GM19328 (cell line): ENCODE measurements around the gene RAPGEF2.
A peak's percentile ranks its signal among the peaks of the same experiment; 100 is the strongest.
"Not testable (repeated sequence)": the region's sequence is repeated elsewhere in the genome, so short reads cannot be mapped to it uniquely, and the experiment has no call there.

Experiments
- ATAC-seq: cut with Tn5 transposase; IDR thresholded peaks from one replicate; pipeline ENCODE4 v1.9.1; 2021; ENCODE audit warnings: mild to moderate bottlenecking, moderate library complexity; ENCODE audit not compliant: unreplicated experiment

Gene RAPGEF2

DNA sequence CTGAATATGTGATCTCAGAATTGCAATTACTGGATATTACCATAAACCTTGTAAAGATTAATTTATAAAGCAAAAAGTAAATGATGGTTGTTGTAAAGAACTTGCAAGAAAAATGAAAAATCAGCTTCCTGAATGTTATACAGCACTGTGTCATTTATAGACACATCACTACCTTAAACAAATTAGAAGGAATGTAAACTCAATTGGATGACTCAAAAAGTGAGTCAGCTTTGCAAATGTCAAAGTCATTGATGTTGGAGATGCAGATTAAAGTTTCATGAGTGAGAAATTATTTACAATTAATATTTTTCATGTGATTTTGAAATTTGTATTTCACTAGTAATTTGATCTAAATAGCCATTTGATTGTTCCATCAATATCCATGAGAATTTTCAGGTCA is 193.2 kb downstream of the RAPGEF2 start:
- ATAC-seq, result no peak

DNA sequence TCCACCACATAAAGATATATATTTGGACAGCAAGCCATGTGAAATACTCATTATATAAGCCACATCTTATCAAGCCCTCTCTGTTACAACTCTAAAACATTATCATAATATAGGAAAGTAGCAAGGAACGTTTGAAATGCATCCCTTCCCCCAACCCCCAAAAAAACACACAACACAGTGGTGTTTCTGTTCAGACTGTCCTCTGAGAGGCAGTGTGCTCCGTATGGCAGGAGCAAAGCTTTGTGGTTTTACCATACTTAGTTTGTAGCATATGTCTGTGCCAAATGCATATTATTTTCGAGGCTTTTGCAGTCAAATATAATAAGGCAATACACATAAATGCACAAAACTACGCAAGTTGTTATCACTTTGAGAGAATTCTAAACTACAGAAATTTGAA is 194.2 kb downstream of the RAPGEF2 start:
- ATAC-seq, result no peak

DNA sequence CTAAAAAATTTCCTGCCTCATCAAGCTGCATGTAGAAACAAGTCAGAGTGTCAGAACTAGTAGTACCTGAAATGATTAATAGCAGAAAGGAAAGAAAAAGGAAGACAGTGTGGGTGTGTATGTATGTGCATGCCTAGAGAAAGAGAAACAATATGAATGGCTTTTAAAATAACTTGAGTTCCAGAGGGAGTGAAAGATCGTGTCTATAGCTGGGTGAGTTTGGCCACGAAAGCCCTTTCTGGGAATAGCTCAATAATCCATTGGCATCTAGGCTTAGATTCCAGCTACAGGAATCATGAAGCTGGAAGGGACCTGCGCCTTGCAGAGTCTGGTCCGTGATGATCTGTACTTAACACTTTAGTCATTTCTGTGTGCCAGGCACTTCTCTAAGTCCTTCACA is 195.6 kb downstream of the RAPGEF2 start:
- ATAC-seq, result peak; percentile 74

DNA sequence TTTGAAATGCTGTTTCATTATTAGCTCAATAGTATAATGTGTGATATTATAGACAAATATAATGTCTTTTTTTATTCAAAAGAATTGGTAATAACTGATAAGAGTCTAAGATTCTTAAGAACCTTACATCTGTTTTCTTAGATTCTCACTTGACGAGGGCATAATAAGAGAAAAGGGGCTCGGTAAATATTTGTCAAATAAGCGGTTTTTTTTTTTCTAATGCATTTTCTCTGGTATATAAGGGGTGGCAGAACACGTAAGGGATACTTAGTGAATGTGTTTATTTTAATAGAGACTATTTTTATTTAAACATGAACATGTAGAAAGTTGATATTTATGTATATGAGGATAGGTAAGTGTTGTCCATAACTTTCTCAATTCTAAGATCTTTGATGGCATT is 200.6 kb downstream of the RAPGEF2 start:
- no peak for ATAC-seq

DNA sequence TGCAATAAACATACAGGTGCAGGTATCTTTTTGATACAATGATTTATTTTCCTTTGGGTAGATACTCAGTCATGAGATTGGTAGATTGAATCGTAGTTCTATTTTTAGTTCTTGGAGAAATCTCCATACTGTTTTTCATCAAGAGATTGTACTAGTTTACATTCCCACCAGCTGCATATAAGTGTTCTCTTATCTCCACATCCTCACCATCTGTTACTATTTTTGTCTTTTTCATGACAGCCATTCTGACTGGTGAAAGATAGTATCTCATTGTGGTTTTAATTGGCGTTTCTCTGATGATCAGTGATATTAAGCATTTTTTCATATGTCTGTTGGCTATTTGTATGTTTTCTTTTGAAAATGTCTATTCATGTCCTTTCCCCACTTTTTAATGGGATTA is 202.2 kb downstream of the RAPGEF2 start:
- ATAC-seq, result no peak

DNA sequence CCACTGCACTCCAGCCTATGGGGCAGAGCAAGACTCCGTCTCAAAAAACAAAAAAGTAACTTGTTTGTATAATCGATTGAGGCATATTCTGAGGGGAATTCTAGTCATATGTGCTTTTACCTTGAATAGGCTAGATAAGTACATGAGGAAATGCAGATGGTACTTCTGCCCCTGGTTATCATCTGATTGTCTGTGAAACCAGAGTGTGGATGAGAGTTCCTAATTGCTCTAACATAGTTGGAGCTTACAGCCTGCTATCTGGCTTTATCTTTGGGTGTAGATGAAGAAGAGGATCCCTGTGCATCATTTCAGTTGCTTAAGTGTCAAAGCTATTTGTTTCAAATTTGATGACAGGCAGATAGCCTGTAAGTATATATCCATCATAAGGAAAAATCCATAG is 205.1 kb downstream of the RAPGEF2 start:
- ATAC-seq, result no peak

DNA sequence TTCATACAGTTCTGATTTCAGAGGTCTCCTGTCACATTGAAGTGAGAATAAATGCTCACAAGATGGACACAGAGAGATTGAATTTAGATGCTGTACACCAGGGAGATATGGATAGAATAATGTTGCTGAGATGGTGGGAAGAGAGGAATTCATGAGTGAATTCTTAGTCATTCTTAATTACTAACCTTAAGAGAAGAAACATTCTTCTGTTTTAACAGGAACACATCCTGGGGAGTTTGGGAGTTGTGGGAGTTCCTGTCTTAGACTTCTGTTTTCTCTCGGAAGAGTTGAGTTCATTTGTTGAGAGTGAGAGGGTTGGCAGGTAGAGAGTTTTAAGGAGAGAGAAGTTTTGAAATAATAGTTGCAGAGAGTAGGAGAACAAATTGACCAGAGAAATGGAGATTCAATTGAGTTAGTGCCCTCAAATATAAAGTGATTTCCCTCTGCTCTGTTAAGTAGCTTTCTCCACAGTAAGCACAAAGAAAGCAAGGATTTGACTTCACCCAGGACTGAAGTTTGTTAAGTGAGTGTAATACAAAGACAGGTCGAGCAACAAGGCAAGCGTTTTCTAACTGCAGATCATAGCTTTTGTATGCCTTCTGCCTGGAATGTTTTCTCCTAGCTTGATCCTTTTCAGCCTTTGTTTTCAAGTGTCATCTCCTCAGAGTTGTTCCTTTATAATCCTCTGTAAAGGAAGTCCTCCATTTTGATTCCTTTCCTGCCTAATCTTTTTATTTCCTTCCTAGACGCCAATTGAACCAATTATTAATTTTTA is 205.9 kb downstream of the RAPGEF2 start:
- ATAC-seq, result no peak

DNA sequence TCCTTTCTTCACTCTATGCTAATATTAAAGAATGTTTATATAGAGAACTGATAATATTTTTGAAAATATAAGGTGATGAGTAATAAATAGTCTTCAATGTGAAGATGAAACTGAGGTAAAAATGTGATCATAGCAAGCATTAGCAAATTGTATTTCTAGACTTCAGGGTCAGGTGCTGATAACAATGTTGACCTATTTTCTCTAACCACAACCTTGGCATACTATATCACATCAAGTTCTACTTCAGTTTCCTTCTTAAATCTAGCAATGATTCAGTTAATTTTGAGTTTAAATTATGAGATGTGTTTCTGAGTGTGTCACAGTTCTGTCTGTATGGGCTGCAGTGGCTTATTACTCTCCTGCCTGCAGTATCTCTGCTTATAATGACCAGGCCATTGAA is 209.4 kb downstream of the RAPGEF2 start:
- no peak for ATAC-seq

DNA sequence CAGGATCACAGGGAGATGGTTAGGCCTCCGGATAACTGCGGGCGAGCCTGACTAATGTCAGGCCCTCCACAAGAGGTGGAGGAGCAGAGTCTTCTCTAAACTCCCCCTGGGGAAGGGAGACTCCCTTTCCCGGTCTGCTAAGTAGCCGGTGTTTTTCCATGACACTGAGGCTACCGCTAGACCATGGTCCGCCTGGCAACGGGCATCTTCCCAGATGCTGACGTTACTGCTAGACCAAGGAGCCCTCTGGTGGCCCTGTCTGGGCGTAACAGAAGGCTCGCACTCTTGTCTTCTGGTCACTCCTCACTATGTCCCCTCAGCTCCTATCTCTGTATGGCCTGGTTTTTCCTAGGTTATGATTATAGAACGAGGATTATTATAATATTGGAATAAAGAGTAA is 213.0 kb downstream of the RAPGEF2 start:
- not testable (repeated sequence) for ATAC-seq

DNA sequence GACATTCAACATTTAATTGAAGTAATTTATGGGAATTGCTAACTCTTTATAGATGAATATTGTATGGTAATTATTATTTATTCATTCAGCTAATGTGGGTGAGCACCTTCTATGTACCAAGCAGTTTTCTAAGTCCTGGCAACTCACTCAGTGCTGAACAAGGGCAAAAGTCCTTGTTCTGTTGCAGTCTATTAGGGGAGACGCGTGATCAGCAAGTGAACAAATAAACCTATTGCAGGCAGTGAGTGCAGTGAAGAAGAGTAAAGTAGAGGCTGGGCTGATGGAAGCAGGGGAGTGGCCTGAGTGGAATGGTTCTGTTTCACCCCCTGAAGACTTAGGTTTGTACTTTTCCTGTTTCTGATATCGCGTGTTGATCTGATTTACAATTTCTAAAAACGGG is 214.3 kb downstream of the RAPGEF2 start:
- no peak for ATAC-seq

DNA sequence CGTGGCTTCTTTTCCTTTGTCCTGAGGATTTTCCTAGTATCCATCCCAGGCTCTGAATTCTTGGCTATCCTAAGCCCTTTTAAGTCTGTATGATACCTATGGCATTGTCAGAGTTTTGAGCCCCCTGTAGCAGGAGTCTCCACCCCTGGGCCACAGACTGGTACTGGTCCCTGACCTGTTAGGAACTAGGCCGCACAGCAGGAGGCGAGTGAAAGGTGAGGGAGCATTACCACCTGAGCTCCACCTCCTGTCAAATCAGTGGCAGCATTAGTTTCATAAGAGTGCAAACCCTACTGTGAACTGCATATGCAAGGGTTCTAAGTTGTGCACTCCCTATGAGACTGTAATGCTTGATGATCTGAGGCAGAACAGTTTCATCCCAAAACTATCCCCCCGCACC is 216.1 kb downstream of the RAPGEF2 start:
- no peak for ATAC-seq

DNA sequence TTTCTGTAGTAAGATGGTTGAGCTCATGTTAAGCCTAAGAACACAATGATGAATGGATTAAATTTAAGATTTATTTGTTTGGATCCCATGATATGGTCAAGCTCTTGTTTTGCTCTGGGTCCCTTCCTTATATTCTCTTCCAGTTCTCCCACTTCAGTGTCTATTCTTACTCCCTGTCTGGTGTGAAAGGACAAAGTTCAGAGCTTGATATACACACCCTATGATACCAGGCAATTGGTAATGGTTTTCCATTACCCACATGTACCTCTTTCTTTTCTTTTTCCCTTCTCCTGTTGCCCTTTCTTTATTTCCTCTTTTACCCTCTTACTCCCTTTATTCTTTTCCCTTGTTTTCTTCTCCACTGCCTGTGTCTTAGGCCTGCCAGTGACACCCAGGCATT is 223.6 kb downstream of the RAPGEF2 start:
- ATAC-seq, result no peak

DNA sequence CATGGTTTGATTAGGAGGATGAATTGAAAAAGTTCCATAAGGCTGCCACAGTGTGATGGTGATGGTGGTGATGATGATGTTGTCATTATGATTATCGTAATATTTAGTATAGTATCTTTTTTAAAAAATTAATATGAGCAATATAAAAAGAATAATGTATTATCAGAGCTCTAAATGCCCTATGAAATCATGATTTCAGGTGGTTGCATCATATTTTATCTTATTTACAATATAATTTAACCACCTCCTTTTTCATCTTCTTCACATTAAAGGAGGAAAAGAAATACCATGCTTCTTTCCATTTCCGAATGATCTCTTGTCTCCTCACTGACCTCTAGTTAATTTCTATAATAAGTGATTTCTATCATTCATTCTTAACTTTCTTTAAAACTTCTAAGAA is 225.9 kb downstream of the RAPGEF2 start:
- no peak for ATAC-seq

DNA sequence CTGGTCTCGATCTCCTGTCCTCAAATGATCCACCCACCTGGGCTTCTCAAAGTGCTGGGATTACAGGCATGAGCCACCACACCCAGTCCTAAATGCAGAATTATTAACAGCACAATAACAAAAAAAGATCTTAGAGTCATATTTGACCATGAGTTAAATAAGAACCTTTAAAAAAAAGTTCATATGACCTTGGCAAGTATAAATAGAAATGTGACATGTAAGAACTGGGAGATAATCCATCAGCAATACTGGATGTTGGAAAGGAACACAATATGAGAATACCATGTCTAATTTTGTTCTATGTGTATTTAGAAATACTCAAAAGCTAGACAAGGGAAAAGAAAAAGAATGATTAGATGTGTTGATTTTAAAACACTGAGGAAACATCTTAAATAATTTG is 231.6 kb downstream of the RAPGEF2 start:
- ATAC-seq, result no peak

DNA sequence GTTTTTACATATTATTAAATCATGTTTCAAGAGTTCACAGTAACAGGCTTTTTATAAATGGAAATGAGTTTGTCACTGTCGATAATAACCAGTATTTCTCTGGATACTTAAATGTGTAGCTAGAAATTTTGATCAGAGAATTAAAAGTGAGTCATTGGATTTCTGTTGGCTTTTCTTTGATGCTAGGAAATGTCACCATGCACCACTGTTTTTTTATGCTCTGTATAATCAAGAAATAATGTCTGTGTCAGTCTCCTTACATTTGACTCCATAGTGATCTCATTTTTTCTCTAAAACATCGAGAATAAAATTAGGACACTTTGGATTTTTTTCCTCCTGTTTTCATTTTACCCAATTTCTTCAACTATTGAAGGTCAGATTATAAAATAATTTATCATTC is 234.2 kb downstream of the RAPGEF2 start:
- ATAC-seq, result no peak

DNA sequence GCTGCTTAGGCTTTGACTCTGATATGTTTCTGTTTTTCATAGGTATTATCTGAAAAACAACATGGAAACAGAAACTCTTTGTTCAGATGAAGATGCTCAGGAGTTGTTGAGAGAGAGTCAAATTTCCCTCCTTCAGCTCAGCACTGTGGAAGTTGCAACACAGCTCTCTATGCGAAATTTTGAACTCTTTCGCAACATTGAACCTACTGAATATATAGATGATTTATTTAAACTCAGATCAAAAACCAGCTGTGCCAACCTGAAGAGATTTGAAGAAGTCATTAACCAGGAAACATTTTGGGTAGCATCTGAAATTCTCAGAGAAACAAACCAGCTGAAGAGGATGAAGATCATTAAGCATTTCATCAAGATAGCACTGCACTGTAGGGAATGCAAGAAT is 238.6 kb downstream of the RAPGEF2 start:
- ATAC-seq, result no peak

DNA sequence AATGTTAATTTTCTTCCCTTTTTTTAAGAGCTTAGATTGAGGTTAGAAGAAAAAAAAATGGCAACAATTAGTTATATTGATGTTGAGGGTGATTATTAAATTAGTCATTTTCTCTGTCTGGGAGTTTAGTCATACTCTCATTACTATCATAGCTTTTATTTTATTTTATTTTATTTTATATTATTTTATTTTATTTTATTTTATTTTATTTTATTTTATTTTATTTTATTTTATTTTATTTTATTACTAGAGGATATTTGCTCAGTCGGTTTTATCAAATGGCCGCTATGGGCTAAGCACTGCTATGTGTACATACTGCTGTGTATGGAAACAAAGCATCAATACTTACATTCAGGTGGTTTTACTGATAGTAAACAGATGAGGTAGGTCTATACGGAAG is 239.5 kb downstream of the RAPGEF2 start:
- ATAC-seq, result no peak

DNA sequence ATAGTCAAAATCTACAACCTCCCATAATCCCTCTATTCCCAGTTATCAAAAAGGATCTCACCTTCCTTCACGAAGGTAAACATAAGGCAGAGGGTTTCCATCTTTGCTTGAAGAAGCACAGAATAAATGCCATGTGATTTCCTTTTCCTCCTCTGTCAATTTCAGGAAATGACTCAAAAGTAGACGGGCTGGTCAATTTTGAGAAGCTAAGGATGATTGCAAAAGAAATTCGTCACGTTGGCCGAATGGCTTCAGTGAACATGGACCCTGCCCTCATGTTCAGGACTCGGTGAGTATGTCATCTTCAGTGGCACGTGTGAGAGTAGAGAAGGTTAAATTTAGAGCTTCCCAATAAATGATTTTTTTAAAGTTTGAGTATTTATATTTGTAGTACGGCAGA is 240.2 kb downstream of the RAPGEF2 start:
- no peak for ATAC-seq

DNA sequence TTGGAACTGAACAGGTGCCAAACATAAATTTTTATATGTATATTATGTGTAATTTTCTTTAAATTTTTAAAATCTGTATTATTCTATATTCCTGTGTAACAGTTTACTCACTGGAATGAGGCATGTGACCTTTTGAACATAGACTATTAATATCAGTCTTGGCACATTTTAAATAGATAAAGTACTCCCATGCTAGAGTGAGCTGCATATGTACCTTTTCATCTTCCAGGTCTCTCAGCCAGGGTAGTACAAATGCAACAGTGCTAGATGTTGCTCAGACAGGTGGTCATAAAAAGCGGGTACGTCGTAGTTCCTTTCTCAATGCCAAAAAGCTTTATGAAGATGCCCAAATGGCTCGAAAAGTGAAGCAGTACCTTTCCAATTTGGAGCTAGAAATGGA is 242.0 kb downstream of the RAPGEF2 start:
- ATAC-seq, result no peak

DNA sequence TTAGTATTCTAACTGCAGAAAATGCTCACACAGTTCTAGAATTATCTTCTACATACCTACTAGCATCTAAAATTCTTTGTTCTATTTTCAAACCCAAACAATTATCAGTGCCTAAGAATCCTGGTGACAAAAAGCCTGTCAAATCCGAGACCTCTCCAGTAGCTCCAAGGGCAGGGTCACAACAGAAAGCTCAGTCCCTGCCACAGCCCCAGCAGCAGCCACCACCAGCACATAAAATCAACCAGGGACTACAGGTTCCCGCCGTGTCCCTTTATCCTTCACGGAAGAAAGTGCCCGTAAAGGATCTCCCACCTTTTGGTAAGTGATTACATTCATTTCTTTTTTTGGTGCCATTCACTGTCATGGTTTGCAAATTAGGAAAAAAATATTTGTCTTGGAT is 243.8 kb downstream of the RAPGEF2 start:
- no peak for ATAC-seq

DNA sequence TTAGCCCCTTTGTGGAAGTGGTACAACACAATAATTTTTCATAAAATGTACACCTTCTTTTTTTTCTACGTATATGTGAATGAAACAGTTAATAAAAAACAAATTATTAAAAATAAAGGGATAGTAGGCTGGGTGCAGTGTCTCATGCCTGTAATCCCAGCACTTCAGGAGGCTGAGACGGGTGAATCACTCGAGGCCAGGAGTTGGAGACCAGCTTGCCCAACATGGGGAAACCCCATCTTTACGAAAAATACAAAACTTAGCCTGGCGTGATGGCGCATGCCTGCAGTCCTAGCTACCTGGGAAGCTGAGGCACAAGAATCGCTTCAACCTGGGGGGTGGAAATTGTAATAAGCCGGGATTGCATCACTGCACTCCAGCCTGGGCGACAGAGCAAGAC is 244.9 kb downstream of the RAPGEF2 start:
- no peak for ATAC-seq

DNA sequence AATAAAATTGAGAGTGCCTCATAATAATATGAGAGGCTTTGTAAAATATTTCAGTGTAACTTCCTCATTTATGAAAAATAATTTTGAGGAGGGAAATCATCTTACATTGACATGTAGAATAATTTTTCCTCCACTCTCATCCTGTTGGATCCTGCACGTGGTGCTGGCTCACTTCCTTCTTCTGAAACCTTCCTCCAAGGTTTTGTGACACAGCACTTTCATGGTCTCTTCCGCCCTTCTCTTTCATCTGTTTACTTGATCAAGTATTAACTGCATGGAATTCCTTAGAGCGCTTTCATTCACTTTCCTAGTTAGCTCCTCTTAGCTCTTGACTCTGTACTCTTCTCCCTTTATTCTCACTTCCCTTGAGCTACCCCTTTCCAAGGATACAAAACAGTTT is 246.5 kb downstream of the RAPGEF2 start:
- no peak for ATAC-seq

DNA sequence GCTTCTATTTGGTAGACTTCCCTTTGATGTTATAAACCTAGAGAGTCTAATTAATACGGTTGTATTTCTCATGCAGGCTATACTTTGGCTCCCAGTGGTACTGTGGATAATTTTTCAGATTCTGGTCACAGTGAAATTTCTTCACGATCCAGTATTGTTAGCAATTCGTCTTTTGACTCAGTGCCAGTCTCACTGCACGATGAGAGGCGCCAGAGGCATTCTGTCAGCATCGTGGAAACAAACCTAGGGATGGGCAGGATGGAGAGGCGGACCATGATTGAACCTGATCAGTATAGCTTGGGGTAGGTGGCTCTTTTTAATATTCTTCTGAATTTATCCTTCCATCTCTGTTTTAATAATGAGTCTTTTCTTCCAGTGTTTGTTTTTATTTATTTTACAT is 249.7 kb downstream of the RAPGEF2 start:
- ATAC-seq, result no peak
